Measurements from ENCODE around the gene TLE3.

The TLE3 gene

GRCh38 chr15:70060993-70061305, 36.8 kb downstream of the TLE3 start:
- DNase-seq: no peak

- DNase-seq: no peak
These were observed 37.3 kb downstream of the TLE3 start for GRCh38 chr15:70060214-70060992.

GRCh38 chr15:70059476-70060213, 38.1 kb downstream of the TLE3 start:
- no peak for DNase-seq

GRCh38 chr15:70058642-70059360, 38.9 kb downstream of the TLE3 start:
- no peak for DNase-seq

- DNase-seq: no peak
These were observed 39.6 kb downstream of the TLE3 start for GRCh38 chr15:70057931-70058641.

GRCh38 chr15:70056091-70056680, 41.5 kb downstream of the TLE3 start:
- DNase-seq: no peak

- DNase-seq: no peak
These were observed 42.1 kb downstream of the TLE3 start for GRCh38 chr15:70055601-70056051.

GRCh38 chr15:70054884-70055387, 42.8 kb downstream of the TLE3 start:
- DNase-seq: no peak

- DNase-seq: no peak
These were observed 43.4 kb downstream of the TLE3 start for GRCh38 chr15:70054366-70054765.

GRCh38 chr15:70053716-70054229, 43.9 kb downstream of the TLE3 start:
- DNase-seq: no peak

GRCh38 chr15:70053001-70053715, 44.6 kb downstream of the TLE3 start:
- no peak for DNase-seq

GRCh38 chr15:70051948-70052633, 45.6 kb downstream of the TLE3 start:
- DNase-seq: no peak

- no peak for DNase-seq
These were observed 46.7 kb downstream of the TLE3 start for GRCh38 chr15:70050970-70051369.

- DNase-seq: no peak
These were observed 47.3 kb downstream of the TLE3 start for GRCh38 chr15:70050441-70050840.

GRCh38 chr15:70049701-70050301, 47.9 kb downstream of the TLE3 start:
- DNase-seq: no peak

- no peak for DNase-seq
These were observed 48.9 kb downstream of the TLE3 start for GRCh38 chr15:70048578-70049514.

- DNase-seq: no peak
These were observed 49.5 kb downstream of the TLE3 start for GRCh38 chr15:70048198-70048565.

GRCh38 chr15:70047386-70048197, 50.1 kb downstream of the TLE3 start:
- DNase-seq: no peak
